K562 (cell line): ENCODE results near the gene RYK. TPM values are rescaled to one million over a fixed set of nuclear protein-coding genes. Genes with fewer than 3 reads are reported as not detected.

Experiments used
- BRD4 ChIP-seq: fragments of 200-600 bp; sonication (generic); IDR thresholded peaks from 2 replicates; pipeline ENCODE4 v1.6.1; 2017; ENCODE audit warnings: inconsistent platforms
- HNRNPLL ChIP-seq: fragments of 200-400 bp; formaldehyde crosslinking; IDR thresholded peaks from 2 replicates; pipeline ENCODE4 v1.6.1; 2017; ENCODE audit warnings: low read length, low read depth, mild to moderate bottlenecking; ENCODE audit not compliant: poor library complexity, severe bottlenecking
- MED1 ChIP-seq: sonication (generic); formaldehyde crosslinking; IDR thresholded peaks from 2 replicates; pipeline ENCODE4 v1.8.1; 2023; ENCODE audit warnings: missing genetic modification reagents, borderline replicate concordance
- MLLT1 ChIP-seq, 2 experiments: fragments of 450-650 bp; IDR thresholded peaks; 2 replicates each; pipeline ENCODE4 v1.6.1; 2016
- PHB2 ChIP-seq: fragments of 450-650 bp; IDR thresholded peaks from 2 replicates; pipeline ENCODE4 v1.6.1; 2017; ENCODE audit warnings: low read depth
- POLR2AphosphoS5 ChIP-seq: IDR thresholded peaks from 2 replicates; pipeline ENCODE4 v1.6.1; 2011; ENCODE audit warnings: mild to moderate bottlenecking, low read depth, low read length, moderate library complexity; ENCODE audit not compliant: control insufficient read depth, insufficient read depth
- REST ChIP-seq, 2 experiments: fragments of 450-650 bp; formaldehyde crosslinking in 1 of 2; IDR thresholded peaks; 2 replicates each; pipeline versions ENCODE4 v1.4.0 to v1.6.1; 2014 to 2020; ENCODE audit warnings: mild to moderate bottlenecking in 2 of 2, borderline replicate concordance in 1 of 2, low read depth in 1 of 2
- SOX6 ChIP-seq: fragments of 450-650 bp; IDR thresholded peaks from 2 replicates; pipeline ENCODE4 v1.6.1; 2014; ENCODE audit warnings: mild to moderate bottlenecking
- SP1 ChIP-seq: sonication (generic); formaldehyde crosslinking; IDR thresholded peaks from 2 replicates; pipeline ENCODE4 v1.8.1; 2022; ENCODE audit warnings: mild to moderate bottlenecking, missing genetic modification reagents
- TBL1XR1 ChIP-seq, 2 experiments: IDR thresholded peaks; 2 replicates each; pipeline ENCODE4 v1.6.1; 2012; ENCODE audit warnings: improper control_type of control experiment in 2 of 2, low read length in 2 of 2, mild to moderate bottlenecking in 1 of 2
- YBX1 ChIP-seq: fragments of 450-650 bp; IDR thresholded peaks from 2 replicates; pipeline ENCODE4 v1.7.1; 2016; ENCODE audit warnings: mild to moderate bottlenecking
- ZNF217 ChIP-seq: sonication (generic); formaldehyde crosslinking; IDR thresholded peaks from 2 replicates; pipeline ENCODE4 v1.8.0; 2022; ENCODE audit warnings: mild to moderate bottlenecking, missing genetic modification reagents
- ZNF408 ChIP-seq: fragments of 250-450 bp; sonication (Bioruptor Pico); IDR thresholded peaks from 2 replicates; pipeline ENCODE4 v1.4.0; 2020; ENCODE audit warnings: low read depth, mild to moderate bottlenecking, moderate library complexity
- ZZZ3 ChIP-seq: fragments of 450-650 bp; IDR thresholded peaks from 2 replicates; pipeline ENCODE4 v1.6.1; 2016; ENCODE audit warnings: antibody characterized with exemption, mild to moderate bottlenecking, moderate library complexity
- polyA plus RNA-seq, 8 experiments: library from polyadenylated mRNA; depleted of rRNA in 4 of 8; stranded (reverse) in 5 of 8; unstranded in 3 of 8; fragments of >200 nt; fragmentation: Nextera tagmentation in 2 of 8; fragmentation: Illumina TruSeq in 1 of 8; extraction: Ambion mirVana in 2 of 8; extraction: Trizol in 1 of 8; gene quantifications; 2 replicates each; pipeline versions ENCODE4 v1.2.1 to v1.2.3, GENCODE V29; 2011 to 2014; ENCODE audit warnings: inconsistent platforms in 1 of 8, missing spikeins in 1 of 8
- total RNA-seq, 7 experiments: library from RNA; depleted of rRNA in 6 of 7; stranded (reverse); fragments of >200 nt in 6 of 7; fragmentation: Illumina TruSeq in 2 of 7; extraction: Trizol in 2 of 7; gene quantifications; 2 replicates each; pipeline versions ENCODE4 v1.2.1 to v1.2.3, GENCODE V29; 2011 to 2021; ENCODE audit warnings: low replicate concordance in 1 of 7

RYK gene
- total and polyA plus RNA-seq, 9 of the 15 experiments (the other 6 are each of a cell fraction or from before 2014, with no cell fraction given), result 4.2 to 29.5 (median 16.6) TPM

- TF ChIP-seq REST (IDR thresholded peaks at IDR 0.05; ENCODE audit: borderline replicate concordance), result no peak
- TF ChIP-seq REST (CRISPR knock-in tag; IDR thresholded peaks at IDR 0.05; ENCODE audit: low read depth), result no peak
- no peak for TF ChIP-seq TBL1XR1 (IDR thresholded peaks at IDR 0.05; ENCODE audit: low read length in 2 of 2)
- no peak for TF ChIP-seq SOX6
- no peak for TF ChIP-seq SP1 (CRISPR knock-in tag)
- no peak for TF ChIP-seq MED1 (CRISPR knock-in tag)
- TF ChIP-seq HNRNPLL, result no peak
- no peak for TF ChIP-seq BRD4
- no peak for TF ChIP-seq MLLT1 (IDR thresholded peaks at IDR 0.05)
- no peak for TF ChIP-seq POLR2AphosphoS5
- no peak for TF ChIP-seq ZNF408 (CRISPR knock-in tag)
- no peak for TF ChIP-seq ZNF217 (CRISPR knock-in tag)
- TF ChIP-seq PHB2, result no peak
- TF ChIP-seq ZZZ3, result no peak
- no peak for TF ChIP-seq YBX1
These were observed 56.4 kb downstream of the RYK start (continued) for GRCh38 chr3:134194247-134194646.
